ENCODE measurements around the gene RNF44. TPM values are rescaled to one million over a fixed set of nuclear protein-coding genes. Genes with fewer than 3 reads are reported as not detected.

RNF44 gene
- total and polyA plus RNA-seq, 2 of the 4 experiments (the other 2 are of a cell fraction): 0.54 to 12.4 TPM

DNA sequence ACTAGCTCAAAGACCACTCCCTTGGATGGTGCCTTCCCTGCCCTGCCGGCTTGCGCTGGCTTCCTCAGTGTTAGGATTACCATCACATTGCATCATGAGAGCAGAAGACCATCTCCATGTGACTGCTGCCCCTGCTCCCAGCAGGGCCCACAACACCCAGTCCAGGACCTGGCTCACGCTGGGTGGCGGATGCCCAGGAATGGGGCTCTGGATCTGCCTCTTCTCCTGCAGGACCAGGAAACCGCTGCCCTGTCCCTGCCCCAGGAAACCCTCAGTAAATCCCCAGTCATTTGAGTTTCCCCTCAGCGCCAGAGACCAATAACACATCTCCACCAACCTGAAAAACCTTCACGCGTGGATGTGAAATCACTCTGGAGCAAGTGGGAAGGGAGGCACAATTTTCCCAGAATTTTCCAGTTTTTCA is 3.3 kb upstream of the RNF44 start:
- dilution Hi-C loops (cut with HindIII; ENCODE audit: low sequenced_read_pairs, unreplicated experiment): no loop called here
- no peak overlapping the region for H2AK9ac ChIP-seq (replicated peaks; ENCODE audit: low read depth, low read length, poor library complexity)
- WGBS, 2 experiments (ENCODE audit: extremely low coverage in 2 of 2, insufficient read length in 1 of 2): 79% methylated on average over 2 of the region's 8 CpGs; no CpG with 5 or more reads in 1 of the 2 experiments
- H3K9me3 ChIP-seq (ENCODE audit: control insufficient read depth, insufficient read depth, low read length): no peaks in the 10 kb centered on the region
- no peaks in the 10 kb centered on the region for H3K27me3 ChIP-seq (ENCODE audit: control insufficient read depth, insufficient read depth, low read length)
- H2BK120ac ChIP-seq (ENCODE audit: low read depth, low read length): no peak overlapping the region
- 0 out of 2 replicates have a peak overlapping the region, but pooled peaks have one; percentile 10 for H3K4ac ChIP-seq (ENCODE audit: low read depth, low read length)
- no peak overlapping the region for H2BK15ac ChIP-seq (ENCODE audit: low read depth, low read length)
- H3K27ac ChIP-seq (ENCODE audit: insufficient read depth, low read length): no peak overlapping the region
- no peak overlapping the region for H3K4me3 ChIP-seq (ENCODE audit: insufficient read depth, low read depth, low read length)
- no peak overlapping the region for H3K9ac ChIP-seq (ENCODE audit: low read depth, low read length)
- DNase-seq: no peak
- H3K36me3 ChIP-seq (ENCODE audit: control insufficient read depth, insufficient read depth, low read length): no peaks in the 10 kb centered on the region
- H3K9me1 ChIP-seq (ENCODE audit: insufficient read depth, low read length): 0 out of 2 replicates have a peak, but pooled peaks cover under 1% of the 10 kb centered on the region
- H4K5ac ChIP-seq (ENCODE audit: low read depth, low read length): no peak overlapping the region
- H3K14ac ChIP-seq (replicated peaks; ENCODE audit: low read depth, low read length): no peak overlapping the region
- H4K20me1 ChIP-seq (ENCODE audit: insufficient read depth, low read length): peaks cover 3% of the 10 kb centered on the region; the same call in 1 of the 2 replicates
- H3K18ac ChIP-seq (ENCODE audit: low read depth, low read length): no peak overlapping the region
- H2AK5ac ChIP-seq (ENCODE audit: low read depth, low read length): no peak overlapping the region
- ChIA-PET CTCF (no interaction called here), POLR2A (ENCODE audit: unreplicated experiment) (no interaction called here)
- no TSS peak for BruUV-seq (replicated peaks)
- no peak overlapping the region for H4K8ac ChIP-seq (ENCODE audit: low read depth in 2 of 2, low read length in 2 of 2)
- H3K4me2 ChIP-seq (ENCODE audit: low read depth, low read length): no peak overlapping the region
- peaks cover 11% of the 10 kb centered on the region for H3K4me1 ChIP-seq (ENCODE audit: control insufficient read depth, insufficient read depth, low read length)
- intact Hi-C loops (cut with micrococcal nuclease): no loop called here
- H2AFZ ChIP-seq (replicated peaks; ENCODE audit: low read length, poor library complexity): no peak overlapping the region
- no peak overlapping the region for H3K23ac ChIP-seq (ENCODE audit: low read depth, low read length)
- H3K79me1 ChIP-seq (ENCODE audit: low read depth in 1 of 2, low read length in 2 of 2): peaks cover 4 to 9% of the 10 kb centered on the region in 2 experiments; a peak in 3 of 4 replicates
- ATAC-seq (ENCODE audit: low read depth): no peak
- no peak overlapping the region for H4K91ac ChIP-seq (ENCODE audit: insufficient read depth, low read depth, low read length)
- no peak overlapping the region for H2BK20ac ChIP-seq (ENCODE audit: low read depth, low read length)
- TF ChIP-seq POLR2A (IDR thresholded peaks at IDR 0.05; ENCODE audit: low read depth, low read length): no peak
- H3K56ac ChIP-seq (ENCODE audit: extremely low read depth, insufficient read depth, low read length): no peak overlapping the region
- in situ Hi-C loops (cut with MboI; ENCODE audit: low sequenced_read_pairs): no loop called here
- no peak overlapping the region for H2BK5ac ChIP-seq (ENCODE audit: low read depth, low read length, poor library complexity, severe bottlenecking)

All from IMR-90 (cell line).